HCT116 (cell line): ENCODE measurements around the gene SIGLEC5.
A peak's percentile ranks its signal among the peaks of the same experiment; 100 is the strongest.

ENCODE experiments used
- EZH2 ChIP-seq: fragments of 200-600 bp; sonication (generic); IDR thresholded peaks from 2 replicates; pipeline ENCODE4 v1.6.1; 2017; ENCODE audit warnings: antibody characterized with exemption, mixed run types
- EZH2phosphoT487 ChIP-seq: fragments of 200-600 bp; IDR thresholded peaks from 2 replicates; pipeline ENCODE4 v1.6.1; 2018; ENCODE audit warnings: antibody characterized with exemption, borderline replicate concordance
- JUND ChIP-seq: IDR thresholded peaks from 2 replicates; pipeline ENCODE4 v1.6.1; 2012
- POLR2A ChIP-seq: IDR thresholded peaks from 2 replicates; pipeline ENCODE4 v1.7.0; 2011; ENCODE audit warnings: borderline replicate concordance; ENCODE audit not compliant: insufficient read depth, insufficient read length; ENCODE audit errors: extremely low read depth
- POLR2AphosphoS5 ChIP-seq: IDR thresholded peaks from 2 replicates; pipeline ENCODE4 v1.6.1; 2011; ENCODE audit warnings: mild to moderate bottlenecking, low read depth, low read length, moderate library complexity
- RAD21 ChIP-seq: IDR thresholded peaks from 2 replicates; pipeline ENCODE4 v1.6.1; 2012; ENCODE audit warnings: low read depth, mild to moderate bottlenecking
- YY1 ChIP-seq: IDR thresholded peaks from 2 replicates; pipeline ENCODE4 v1.6.1; 2011; ENCODE audit warnings: low read length, low read depth, moderate library complexity, mild to moderate bottlenecking; ENCODE audit not compliant: insufficient replicate concordance; ENCODE audit errors: extremely low read depth
- TF ChIP-seq, protein P1 (sequence below), 3 experiments: fragments of 200-600 bp in 1 of 3; sonication (generic) in 1 of 3; IDR thresholded peaks in 2 of 3; conservative IDR thresholded peaks in 1 of 3; 2 replicates each; pipeline ENCODE4 v1.5.1; 2012 to 2017; ENCODE audit warnings: low read depth in 2 of 3, low read length in 2 of 3, antibody characterized with exemption in 1 of 3, borderline replicate concordance in 1 of 3, control low read depth in 1 of 3, mild to moderate bottlenecking in 1 of 3, mixed read lengths in 1 of 3, mixed run types in 1 of 3, moderate library complexity in 1 of 3; ENCODE audit not compliant: insufficient read depth in 1 of 3
- TF ChIP-seq, protein P2 (sequence below): IDR thresholded peaks from 2 replicates; pipeline ENCODE4 v1.6.1; 2011; ENCODE audit warnings: mild to moderate bottlenecking, low read length, moderate library complexity; ENCODE audit not compliant: insufficient replicate concordance; ENCODE audit errors: extremely low read depth

DNA sequence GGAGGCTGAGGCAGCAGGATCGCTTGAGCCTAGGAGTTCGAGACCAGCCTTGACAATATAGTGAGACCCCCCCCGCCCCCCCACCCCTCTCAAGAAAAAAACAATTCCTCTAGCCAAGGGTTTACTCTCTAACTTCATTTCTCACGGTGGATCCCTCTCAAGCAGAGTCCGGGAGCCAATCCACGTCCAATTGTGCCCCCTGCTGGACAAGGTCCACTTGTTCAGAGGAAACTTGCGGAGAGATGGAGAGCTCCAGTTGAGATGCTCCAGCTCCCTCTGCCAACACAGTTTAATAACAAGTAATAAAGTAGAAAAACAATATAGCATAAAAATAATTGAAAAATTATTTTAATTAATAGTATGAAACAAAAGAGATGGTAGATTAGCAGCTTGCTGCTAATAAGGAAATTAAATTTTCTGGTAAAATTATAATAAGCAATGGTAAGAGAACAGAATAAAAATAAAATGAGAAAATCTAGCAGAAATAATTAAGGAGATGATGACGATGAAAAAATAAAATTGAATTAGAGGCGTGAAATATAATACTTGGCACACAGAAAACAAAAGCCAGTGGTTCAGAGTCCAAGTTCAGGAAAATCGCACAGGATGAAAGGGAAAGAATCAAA is 30.9 kb upstream of the SIGLEC5 start:
- TF ChIP-seq POLR2A (no peak), RAD21 (peak; percentile 72), POLR2AphosphoS5 (no peak), EZH2 (no peak), EZH2phosphoT487 (no peak), JUND (no peak), YY1 (no peak)
- TF ChIP-seq, protein P1, sequence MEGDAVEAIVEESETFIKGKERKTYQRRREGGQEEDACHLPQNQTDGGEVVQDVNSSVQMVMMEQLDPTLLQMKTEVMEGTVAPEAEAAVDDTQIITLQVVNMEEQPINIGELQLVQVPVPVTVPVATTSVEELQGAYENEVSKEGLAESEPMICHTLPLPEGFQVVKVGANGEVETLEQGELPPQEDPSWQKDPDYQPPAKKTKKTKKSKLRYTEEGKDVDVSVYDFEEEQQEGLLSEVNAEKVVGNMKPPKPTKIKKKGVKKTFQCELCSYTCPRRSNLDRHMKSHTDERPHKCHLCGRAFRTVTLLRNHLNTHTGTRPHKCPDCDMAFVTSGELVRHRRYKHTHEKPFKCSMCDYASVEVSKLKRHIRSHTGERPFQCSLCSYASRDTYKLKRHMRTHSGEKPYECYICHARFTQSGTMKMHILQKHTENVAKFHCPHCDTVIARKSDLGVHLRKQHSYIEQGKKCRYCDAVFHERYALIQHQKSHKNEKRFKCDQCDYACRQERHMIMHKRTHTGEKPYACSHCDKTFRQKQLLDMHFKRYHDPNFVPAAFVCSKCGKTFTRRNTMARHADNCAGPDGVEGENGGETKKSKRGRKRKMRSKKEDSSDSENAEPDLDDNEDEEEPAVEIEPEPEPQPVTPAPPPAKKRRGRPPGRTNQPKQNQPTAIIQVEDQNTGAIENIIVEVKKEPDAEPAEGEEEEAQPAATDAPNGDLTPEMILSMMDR (IDR thresholded peaks at IDR 0.05 in 2 of 3, conservative IDR thresholded peaks at IDR 0.05 in 1 of 3; ENCODE audit: borderline replicate concordance in 1 of 3, insufficient read depth in 1 of 3, low read depth in 2 of 3, low read length in 2 of 3), result peak; percentile 59 to 77 (median 66)
- TF ChIP-seq, protein P2, sequence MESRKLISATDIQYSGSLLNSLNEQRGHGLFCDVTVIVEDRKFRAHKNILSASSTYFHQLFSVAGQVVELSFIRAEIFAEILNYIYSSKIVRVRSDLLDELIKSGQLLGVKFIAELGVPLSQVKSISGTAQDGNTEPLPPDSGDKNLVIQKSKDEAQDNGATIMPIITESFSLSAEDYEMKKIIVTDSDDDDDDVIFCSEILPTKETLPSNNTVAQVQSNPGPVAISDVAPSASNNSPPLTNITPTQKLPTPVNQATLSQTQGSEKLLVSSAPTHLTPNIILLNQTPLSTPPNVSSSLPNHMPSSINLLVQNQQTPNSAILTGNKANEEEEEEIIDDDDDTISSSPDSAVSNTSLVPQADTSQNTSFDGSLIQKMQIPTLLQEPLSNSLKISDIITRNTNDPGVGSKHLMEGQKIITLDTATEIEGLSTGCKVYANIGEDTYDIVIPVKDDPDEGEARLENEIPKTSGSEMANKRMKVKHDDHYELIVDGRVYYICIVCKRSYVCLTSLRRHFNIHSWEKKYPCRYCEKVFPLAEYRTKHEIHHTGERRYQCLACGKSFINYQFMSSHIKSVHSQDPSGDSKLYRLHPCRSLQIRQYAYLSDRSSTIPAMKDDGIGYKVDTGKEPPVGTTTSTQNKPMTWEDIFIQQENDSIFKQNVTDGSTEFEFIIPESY, result no peak
